SK-N-MC (cell line): ENCODE results near the gene RMND5A.

ENCODE experiments used
- EZH2 ChIP-seq: fragments of 200-600 bp; sonication (generic); IDR thresholded peaks from one replicate; pipeline ENCODE4 v1.6.1; 2017; ENCODE audit warnings: antibody characterized with exemption
- POLR2AphosphoS5 ChIP-seq: IDR thresholded peaks from 2 replicates; pipeline ENCODE4 v1.6.1; 2012; ENCODE audit warnings: mild to moderate bottlenecking, low read depth, low read length, borderline replicate concordance

- TF ChIP-seq EZH2 = no peak
- no peak for TF ChIP-seq POLR2AphosphoS5
These were observed 106.9 kb downstream of the RMND5A start for GRCh38 chr2:86826951-86827350.
